GM04503 (cell line): Measurements from ENCODE around the gene STRN3.
"Not testable (repeated sequence)": the region's sequence is repeated elsewhere in the genome, so short reads cannot be mapped to it uniquely, and the experiment has no call there.

ENCODE experiments used
- DNase-seq: peaks from one replicate; pipeline ENCODE4 v3.0.0-alpha.2; 2012; ENCODE audit warnings: low read depth

The STRN3 gene, protein sequence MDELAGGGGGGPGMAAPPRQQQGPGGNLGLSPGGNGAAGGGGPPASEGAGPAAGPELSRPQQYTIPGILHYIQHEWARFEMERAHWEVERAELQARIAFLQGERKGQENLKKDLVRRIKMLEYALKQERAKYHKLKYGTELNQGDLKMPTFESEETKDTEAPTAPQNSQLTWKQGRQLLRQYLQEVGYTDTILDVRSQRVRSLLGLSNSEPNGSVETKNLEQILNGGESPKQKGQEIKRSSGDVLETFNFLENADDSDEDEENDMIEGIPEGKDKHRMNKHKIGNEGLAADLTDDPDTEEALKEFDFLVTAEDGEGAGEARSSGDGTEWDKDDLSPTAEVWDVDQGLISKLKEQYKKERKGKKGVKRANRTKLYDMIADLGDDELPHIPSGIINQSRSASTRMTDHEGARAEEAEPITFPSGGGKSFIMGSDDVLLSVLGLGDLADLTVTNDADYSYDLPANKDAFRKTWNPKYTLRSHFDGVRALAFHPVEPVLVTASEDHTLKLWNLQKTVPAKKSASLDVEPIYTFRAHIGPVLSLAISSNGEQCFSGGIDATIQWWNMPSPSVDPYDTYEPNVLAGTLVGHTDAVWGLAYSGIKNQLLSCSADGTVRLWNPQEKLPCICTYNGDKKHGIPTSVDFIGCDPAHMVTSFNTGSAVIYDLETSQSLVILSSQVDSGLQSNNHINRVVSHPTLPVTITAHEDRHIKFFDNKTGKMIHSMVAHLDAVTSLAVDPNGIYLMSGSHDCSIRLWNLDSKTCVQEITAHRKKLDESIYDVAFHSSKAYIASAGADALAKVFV

DNA sequence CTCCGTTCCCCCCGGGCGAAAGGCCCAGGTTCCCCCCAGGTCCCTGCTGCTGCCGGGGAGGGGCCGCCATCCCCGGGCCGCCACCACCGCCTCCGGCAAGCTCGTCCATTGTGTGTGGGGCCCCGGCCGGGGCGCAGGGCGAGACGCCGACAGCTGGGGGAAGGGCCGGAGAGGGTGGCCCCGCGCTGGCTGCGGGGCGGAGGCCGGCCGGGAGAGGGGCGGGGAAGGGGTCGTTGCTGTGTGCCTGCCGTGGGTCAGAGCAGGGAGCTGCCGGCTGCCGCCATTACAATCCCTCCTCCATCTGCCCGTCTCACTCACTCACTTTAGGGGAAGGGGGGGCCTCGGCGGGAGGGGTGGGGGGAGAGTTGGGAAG, at the start of gene STRN3:
TSS of gene STRN3 (minus strand) at position 303 of the 373 bp plus-strand sequence. CDS start at position 109, 194 bp downstream.
- no peak for DNase-seq

DNA sequence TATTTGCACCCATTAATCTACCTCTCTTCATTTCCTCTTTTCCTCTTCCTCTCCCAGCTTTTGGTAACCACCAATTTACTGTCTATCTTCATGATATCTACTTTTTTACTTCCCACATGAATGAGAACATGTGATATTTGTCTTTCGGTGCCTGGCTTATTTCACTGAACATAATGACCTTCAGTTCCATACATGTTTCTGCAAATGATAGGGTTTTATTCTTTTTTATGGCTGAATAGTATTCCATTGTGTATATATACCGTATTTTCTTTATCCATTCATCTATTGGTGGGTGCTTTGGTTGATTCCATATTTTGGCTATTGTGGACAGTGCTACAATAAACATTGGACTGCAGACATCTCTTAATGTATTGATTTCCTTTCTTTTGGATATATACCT, 49.0 kb upstream of the STRN3 start:
- DNase-seq, result no peak

DNA sequence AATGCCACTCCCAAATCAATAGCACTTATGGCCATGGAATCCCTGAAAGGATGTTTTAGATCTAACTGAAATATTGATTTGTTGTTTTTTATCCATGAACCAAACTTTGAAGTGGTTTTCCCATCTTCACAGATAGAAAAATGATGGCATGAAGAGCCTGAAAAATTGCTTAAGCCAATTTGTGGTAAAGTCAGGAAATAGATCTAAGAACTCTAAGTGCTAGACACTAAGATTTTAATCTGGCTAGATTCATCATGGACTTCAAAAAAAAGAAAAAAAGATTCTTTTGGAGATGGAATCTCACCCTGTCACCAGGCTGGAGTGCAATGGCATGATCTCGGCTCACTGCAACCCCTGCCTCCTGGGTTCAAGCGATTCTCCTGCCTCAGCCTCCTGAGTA, 45.0 kb upstream of the STRN3 start:
- peak; percentile 21 for DNase-seq

DNA sequence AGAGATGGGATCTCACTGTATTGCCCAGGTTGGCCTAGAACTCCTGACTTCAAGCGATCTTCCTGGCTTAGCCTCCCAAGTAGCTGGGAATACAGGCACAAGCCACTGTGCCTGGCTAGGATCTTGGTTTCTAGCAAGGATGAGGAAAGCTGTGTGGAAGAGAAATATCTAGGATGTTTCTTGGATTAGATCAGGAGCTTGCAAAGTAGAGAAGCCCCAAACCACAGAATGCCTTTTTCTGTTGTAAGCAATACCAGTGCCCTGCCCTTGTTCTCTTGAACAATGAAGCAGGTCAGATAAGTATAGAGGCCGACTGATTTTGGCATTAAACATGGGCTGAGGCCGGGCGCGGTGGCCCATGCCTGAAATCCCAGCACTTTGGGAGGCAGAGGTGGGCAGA, 44.3 kb upstream of the STRN3 start:
- DNase-seq, result peak; percentile 90

DNA sequence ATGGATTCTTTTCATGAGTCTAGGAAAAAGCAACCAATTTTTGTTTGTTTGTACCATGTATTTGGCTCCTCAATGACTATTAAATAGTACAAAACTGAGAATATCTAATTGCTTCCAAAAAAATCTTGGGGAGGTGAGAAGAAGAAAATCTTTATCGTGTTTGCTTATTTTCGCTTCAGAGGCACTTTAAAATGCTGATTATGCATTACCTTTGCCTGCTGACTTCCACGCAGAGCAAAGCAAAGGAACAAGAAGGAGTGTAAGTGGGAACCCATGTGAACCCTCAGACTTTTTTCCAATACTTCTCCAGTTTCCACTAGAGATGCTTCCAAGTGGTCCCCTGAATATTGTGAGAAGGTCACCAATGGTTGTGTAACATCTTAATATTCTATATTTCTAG, 43.2 kb upstream of the STRN3 start:
- DNase-seq, result no peak

DNA sequence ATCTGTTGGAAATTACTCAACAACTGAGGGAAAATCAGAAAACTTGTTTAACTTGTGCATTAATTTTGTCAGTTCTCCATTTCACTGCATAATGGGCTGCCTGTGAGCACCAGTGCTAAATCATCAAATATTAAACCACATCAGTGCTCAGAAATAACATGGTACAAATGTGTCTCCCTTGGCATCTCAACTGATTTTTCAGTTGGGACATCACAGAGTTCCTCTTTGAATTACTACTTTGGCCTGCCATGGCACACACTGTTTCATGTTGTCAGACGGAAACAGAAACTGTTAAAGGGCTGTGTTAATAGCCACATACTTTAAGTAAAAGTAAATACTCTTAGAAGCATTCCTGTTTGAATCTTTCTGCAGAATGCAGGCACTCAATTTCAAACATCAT, 42.1 kb upstream of the STRN3 start:
- DNase-seq, result no peak

DNA sequence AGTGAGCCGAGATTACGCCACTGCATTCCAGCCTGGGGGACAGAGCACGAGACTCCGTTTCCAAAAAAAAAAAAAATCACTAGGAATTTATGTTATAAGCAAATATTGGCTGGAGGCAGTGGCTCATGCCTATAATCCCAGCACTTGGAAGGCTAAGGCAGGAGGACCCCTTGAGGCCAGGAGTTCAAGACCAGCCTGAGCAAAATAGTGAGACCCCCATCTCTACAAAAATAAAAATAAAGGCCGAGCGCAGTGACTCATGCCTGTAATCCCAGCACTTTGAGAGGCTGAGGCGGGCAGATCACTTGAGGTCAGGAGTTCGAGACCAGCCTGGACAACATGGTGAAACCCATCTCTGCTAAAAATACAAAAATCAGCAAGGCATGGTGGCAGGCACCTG, 36.7 kb upstream of the STRN3 start:
- DNase-seq, result not testable (repeated sequence)

DNA sequence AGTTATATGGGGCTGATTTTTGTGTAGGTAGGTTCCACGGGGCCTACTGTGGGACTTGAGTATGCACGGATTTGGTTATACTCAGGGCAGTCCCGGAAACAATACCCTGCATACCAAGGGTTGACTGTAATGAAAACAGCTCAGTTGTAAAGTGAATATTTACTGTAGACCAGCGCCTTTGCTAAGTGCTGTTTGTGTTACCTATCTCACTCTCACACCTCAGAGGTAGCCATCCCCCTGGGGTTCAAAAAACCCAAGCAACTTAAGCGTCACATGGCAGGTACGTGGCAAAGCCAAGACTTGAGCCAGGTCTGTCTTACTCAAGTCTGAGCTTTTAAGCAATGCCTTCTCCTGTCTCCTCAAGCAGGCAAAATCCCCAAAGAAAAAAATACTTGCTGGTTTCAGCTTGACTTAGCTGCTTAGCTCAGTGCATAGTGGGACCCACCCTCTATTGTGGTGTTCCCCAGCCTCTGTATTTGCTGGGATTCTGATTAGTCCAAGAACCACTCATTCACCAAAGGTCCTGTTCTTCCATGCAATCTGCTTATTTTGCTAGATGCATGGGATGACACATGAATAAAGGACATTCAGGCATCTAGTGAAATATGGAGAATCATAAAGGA, 34.2 kb upstream of the STRN3 start:
- no peak for DNase-seq

DNA sequence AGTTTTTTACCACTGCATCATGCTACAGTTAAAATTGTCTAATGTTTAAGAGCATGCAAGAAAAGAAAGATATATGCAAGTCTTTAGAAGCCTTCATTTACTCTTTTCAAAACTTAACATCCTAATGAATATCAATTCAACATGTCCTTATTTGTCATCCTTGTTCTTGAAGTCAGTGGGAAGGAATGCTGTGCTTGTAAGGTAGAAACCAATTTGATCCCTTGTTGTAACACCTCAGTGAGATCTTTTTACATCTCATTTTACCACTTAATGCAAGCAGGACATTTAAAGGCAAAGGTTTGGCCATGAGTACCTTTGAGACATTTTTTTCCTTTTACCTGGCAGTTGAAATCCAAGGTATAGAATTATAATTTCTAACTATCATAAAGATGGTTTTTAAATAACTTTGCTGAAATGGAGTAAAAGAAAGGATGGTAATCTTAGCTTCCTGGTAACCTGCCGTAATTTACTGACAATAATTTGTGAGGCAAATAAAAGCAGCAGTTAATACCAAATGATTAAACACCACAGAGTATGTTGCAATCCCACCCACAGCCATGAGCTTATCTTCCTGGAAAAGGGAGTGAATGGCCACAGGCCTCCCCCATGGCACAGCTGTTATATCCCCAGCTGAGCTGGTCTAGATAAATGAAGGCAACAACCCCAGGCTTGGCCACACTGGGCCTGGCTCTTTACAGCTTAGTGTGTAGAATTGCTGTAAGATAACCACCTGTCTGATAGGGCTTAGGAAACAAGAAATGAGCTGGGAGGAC, 33.2 kb upstream of the STRN3 start:
- peak; percentile 32 for DNase-seq

DNA sequence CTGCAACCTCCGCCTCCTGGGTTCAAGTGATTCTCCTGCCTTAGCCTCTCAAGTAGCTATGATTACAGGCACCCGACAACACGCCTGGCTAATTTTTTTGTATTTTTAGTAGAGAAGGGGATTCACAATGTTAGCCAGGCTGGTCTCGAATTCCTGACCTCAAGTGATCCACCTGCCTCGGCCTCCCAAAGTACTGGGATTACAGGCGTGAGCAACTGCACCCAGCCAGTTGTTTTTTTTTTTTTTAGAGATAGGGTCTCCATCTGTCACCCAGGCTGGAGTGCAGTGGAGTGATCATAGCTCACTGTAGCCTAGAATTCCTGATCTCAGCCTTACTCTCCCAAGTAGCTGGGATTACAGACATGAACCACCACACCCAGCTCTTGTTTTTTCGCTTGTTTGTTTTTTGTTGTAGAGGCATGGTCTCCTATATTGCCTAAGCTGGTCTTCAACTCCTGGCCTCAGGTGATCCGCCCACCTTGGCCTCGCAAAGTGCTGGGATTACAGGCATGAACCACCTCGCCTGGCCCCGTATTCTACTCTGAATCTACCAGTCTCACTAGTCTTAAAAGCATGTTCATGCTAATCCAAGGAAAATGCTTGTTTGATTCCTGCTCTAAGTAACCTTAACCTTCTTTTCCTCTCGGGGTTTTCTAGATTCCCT, 31.7 kb upstream of the STRN3 start:
- DNase-seq, result no peak

DNA sequence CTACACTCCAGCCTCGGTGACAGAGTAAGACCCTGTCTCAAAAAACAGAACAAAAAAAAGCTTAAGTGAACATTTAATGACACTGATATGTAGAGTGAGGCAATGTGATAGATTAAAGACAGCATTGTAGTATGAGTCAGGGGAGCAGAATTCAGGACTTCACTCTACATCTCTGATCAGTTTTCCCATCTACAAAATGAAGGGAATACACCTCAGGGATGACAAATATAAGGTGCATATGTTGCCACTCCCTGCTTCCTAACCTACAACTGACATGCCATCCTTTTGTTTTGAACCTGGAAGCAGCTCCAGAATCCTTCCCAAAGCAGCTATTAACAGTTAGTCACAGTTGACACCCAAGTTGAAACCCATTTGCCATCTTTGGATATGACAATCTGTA, 30.9 kb upstream of the STRN3 start:
- no peak for DNase-seq

DNA sequence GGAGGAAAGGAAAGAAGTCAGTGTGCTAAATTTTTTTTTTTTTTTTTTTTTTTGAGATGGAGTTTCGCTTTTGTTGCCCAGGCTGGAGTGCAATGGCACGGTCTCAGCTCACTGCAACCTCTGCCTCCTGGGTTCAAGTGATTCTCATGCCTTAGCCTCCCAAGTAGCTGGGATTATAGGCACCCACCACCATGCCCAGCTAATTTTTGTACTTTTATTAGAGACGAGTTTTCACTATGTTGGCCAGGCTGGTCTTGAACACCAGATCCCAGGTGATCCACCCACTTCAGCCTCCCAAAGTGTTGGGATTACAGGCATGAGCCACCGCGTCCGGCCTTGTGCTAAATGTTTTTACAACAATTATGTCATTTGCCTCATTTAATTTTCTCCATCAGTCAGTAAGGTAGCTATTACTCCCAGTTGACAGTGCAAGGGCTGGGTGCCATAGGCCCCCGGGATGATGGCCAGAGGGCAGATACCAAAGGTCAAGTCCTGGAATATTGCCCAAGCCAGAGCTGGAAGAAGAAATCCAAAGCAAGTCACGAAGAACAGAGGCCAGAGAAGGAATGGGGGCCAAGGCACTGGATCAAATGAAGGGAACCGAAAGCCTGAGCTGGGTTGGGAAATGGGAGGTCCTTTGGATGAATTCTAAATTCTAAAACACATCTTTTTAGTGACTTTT, 26.9 kb upstream of the STRN3 start:
- not testable (repeated sequence) for DNase-seq

DNA sequence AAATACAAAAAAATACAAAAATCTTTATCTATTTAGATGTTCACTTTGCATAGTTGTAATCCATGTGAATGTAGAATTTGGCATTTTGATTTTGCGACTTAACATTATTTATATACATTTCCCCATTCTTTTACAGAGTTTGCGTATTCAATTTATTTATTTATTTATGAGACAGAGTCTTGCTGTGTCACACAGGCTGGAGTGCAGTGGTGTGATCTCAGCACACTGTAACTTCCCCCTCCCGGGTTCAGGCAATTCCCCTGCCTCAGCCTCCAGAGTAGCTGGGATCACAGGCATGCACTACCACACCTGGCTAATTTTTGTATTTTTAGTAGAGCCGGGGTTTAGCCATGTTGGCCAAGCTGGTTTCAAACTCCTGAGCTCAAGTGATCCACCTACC, 25.3 kb upstream of the STRN3 start:
- no peak for DNase-seq

DNA sequence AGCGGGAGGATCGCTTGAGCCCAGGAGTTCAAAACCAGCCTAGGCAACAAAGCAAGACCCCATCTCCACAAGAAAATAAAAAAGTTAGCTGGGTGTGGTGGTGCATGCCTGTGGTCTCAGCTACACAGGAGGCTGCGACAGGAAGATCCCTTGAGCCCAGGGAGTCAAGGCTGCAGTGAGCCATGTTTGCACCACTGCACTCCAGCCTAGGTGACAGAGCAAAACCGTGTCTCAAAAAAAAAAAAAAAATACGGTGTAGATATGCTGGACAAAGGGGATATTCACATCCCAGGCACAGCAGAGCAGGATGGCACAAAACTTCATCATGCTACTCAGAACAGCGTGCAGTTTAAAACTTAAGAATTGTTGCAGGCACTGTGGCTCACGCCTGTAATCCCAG, 24.8 kb upstream of the STRN3 start:
- DNase-seq, result no peak

DNA sequence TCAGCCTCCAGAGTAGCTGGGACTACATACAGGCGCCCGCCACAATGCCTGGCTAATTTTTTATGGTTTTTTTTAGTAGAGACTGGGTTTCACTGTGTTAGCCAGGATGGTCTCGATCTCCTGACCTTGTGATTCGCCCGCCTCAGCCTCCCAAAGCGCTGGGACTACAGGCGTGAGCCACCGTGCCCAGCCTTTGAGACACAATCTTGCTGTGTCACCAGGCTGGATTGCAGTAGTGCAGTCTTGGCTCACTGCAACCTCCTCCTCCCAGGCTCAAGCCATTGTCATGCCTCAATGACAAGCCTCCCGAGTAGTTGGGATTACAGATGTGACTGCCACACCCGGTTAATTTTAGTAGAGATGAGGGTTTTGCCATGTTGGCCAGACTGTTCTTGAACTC, 21.3 kb upstream of the STRN3 start:
- no peak for DNase-seq

DNA sequence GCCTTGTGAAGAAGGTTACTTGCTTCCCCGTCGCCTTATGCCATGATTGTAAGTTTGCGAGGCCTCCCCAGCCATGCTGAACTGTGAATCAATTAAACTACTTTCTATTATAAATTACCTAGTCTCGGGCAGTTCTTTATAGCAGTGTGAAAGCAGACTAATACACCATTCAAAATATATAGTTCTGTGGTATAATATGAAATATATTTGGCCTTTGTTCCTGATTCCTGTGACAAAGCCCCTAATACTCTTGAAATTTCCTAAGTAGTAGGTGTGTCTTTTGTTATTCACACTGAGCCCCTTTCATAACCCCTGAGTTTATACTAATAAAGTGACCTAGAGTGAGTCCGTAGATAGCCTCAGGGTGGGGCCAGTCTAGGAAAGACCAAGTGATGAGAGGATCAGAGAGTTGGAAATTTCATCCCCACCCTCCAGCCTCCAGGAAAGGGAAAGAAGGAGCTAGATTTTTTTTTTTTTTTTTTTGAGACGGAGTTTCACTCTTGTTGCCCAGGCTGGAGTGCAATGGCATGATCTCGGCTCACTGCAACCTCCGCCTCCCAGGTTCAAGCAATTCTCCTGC, 19.4 kb upstream of the STRN3 start:
- no peak for DNase-seq

DNA sequence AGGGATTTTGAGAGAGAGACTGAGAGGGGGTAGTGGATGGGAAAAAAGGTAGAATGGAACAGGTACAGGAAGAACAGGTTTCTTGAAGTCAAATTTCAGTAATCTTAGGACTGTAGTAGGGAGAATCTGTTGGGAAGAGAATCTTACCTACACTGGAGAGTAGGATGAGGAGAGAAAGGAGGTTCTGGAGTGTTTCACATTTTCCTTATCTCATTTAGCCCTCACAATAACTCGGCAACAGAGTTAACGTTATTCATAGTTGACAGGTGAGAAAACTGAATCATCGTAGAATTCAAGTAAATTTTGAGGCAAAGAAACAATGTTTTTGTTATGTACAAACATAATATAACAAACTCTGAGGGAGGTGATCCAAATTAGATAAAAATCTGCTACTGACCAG, 17.2 kb upstream of the STRN3 start:
- DNase-seq, result no peak

DNA sequence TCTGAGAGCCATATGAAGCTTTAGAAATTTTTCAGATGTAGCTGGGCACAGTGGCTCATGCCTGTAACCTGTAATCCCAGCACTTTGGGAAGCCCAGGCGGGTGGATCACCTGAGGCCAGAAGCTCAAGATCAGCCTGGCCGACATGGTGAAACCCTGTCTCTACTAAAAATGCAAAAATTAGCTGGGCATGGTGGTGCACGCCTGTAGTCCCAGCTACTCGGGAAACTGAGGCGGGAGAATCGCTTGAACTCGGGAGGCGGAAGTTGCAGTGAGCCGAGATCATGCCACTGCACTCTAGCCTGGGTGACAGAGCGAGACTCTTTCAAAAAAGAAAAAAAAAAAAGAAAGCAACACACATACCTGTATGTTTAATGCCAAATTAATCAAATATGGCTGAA, 16.7 kb upstream of the STRN3 start:
- DNase-seq, result not testable (repeated sequence)

DNA sequence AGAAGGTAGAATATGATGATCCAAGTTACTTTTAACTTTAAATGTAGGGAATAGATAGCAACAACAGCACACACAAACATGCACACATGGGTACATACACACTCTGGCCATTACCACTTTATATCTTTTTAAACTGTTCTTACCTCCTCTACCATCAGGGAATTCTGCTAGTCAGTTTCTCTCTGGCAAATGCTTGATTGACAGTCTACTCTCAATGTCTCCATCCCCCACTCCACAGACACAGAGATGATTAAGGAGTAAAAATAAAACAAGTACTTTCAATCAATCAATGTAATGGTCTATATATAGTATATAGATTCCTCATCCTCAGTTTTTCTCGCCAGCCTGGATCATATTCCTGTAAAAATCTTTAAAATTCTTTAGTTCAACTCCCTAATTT, 16.1 kb upstream of the STRN3 start:
- DNase-seq, result no peak

DNA sequence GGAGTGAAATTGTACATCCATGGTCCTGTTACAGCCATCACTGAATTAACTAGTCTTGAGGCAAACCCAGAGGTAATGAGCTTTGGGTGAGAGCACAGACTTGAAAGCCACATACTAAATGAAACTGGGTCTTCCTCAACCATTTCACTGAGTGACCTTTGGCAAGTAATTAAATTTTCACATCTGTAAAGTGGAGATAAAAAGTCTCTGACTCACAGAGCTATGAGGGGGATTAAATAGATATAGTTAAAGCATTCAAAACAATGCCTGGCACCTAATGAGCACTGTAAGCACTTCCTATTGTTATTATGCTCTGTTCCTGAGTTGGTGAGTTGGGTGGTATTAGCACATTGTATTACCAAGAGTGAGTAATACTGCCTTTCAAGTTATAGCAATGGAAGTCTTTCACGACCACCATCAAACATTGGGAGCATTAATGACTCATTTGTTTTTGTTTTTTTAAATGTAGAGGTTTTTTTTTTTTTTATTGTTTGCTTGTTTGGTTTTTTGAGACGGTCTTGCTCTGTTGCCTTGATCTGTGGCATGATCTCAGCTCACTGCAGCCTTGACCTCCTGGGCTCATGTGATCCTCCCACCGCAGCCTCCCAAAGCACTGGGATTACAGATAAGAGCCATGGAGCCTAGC, 12.5 kb upstream of the STRN3 start:
- DNase-seq, result no peak
